ENCODE results near the gene RGPD3.
"Not testable (repeated sequence)": the region's sequence is repeated elsewhere in the genome, so short reads cannot be mapped to it uniquely, and the experiment has no call there.

- TF ChIP-seq CTCF, POLR2A (IDR thresholded peaks at IDR 0.05): not testable (repeated sequence)
Observed at GRCh38 chr2:106504192-106504591, 36.0 kb upstream of the RGPD3 start.
